B cell (primary cell): ENCODE measurements around the gene ATP5PB. TPM values are rescaled to one million over a fixed set of nuclear protein-coding genes. Genes with fewer than 3 reads are reported as not detected.

ENCODE experiments used
- ATAC-seq: fragments of 200-7000 bp; cut with Tn5 transposase; one replicate; pipeline ENCODE4 v1.10.0; 2021; ENCODE audit warnings: low read depth, mild to moderate bottlenecking, moderate number of reproducible peaks, moderate library complexity
- CTCF ChIA-PET: fragments of 350-600 bp; sonication (Branson Sonifier 250); formaldehyde crosslinking; loops from one replicate; lab custom pipeline; 2021; ENCODE audit warnings: antibody characterized with exemption, inconsistent platforms; lab: Charles Lee
- POLR2A ChIA-PET: fragments of 350-600 bp; sonication (Branson Sonifier 250); formaldehyde crosslinking; loops from one replicate; lab custom pipeline; 2021; ENCODE audit warnings: antibody characterized with exemption; lab: Charles Lee
- DNase-seq: peaks from one replicate; pipeline ENCODE4 v3.0.0; 2013
- H2AFZ ChIP-seq: 2 replicates; pipeline ENCODE4 v1.6.1; 2012; ENCODE audit warnings: mild to moderate bottlenecking, low read depth, low read length; ENCODE audit not compliant: insufficient read depth, poor library complexity, severe bottlenecking
- H3K27ac ChIP-seq, 2 donors: 1 replicate in 1 of 2; 2 replicates in 1 of 2; pipeline ENCODE4 v1.5.1; 2012 to 2013; ENCODE audit warnings: low read length in 2 of 2, mild to moderate bottlenecking in 2 of 2, moderate library complexity in 1 of 2
- H3K27me3 ChIP-seq, 4 experiments: fragments of 200-600 bp in 1 of 4; sonication (generic) in 1 of 4; replicated peaks in 1 of 4; 1 replicate in 2 of 4; 2 replicates in 2 of 4; pipeline versions ENCODE4 v1.6.1 to v1.7.0; 2013 to 2016; ENCODE audit warnings: low read length in 3 of 4, mild to moderate bottlenecking in 2 of 4, mixed read lengths in 1 of 4, moderate library complexity in 1 of 4; ENCODE audit not compliant: insufficient read depth in 4 of 4, control insufficient read depth in 3 of 4; ENCODE audit errors: control extremely low read depth in 1 of 4
- H3K36me3 ChIP-seq, 2 experiments: replicated peaks in 1 of 2; 1 replicate in 1 of 2; 2 replicates in 1 of 2; pipeline versions ENCODE4 v1.6.1 to v1.7.1; 2013; ENCODE audit warnings: low read length in 1 of 2; ENCODE audit not compliant: insufficient read depth in 2 of 2, control insufficient read depth in 1 of 2; ENCODE audit errors: control extremely low read depth in 1 of 2, extremely low read depth in 1 of 2
- H3K4me1 ChIP-seq, 2 donors: fragments of 200-600 bp in 1 of 2; sonication (generic) in 1 of 2; 1 replicate in 1 of 2; 2 replicates in 1 of 2; pipeline versions ENCODE4 v1.5.1 to v1.6.1; 2013 to 2017; ENCODE audit warnings: low read length in 2 of 2; ENCODE audit not compliant: control insufficient read depth in 2 of 2, insufficient read depth in 2 of 2
- H3K4me2 ChIP-seq: replicated peaks from 2 replicates; pipeline ENCODE3; 2012; ENCODE audit warnings: mild to moderate bottlenecking, low read depth, low read length; ENCODE audit not compliant: poor library complexity, severe bottlenecking
- H3K4me3 ChIP-seq, 5 experiments: fragments of 200-600 bp in 1 of 5; sonication (generic) in 1 of 5; 1 replicate in 3 of 5; 2 replicates in 2 of 5; pipeline versions ENCODE4 v1.5.1 to v1.7.0; 2011 to 2016; ENCODE audit warnings: low read length in 4 of 5, mild to moderate bottlenecking in 4 of 5, low read depth in 2 of 5, control low read depth in 1 of 5, moderate library complexity in 1 of 5; ENCODE audit not compliant: insufficient read depth in 1 of 5; ENCODE audit errors: control extremely low read depth in 1 of 5, extremely low read depth in 1 of 5
- H3K79me2 ChIP-seq: fragments of 200-600 bp; sonication (generic); one replicate; pipeline ENCODE4 v1.6.0; 2016; ENCODE audit warnings: low read length; ENCODE audit not compliant: control insufficient read depth, insufficient read depth
- H3K9ac ChIP-seq: fragments of 200-600 bp; sonication (generic); 2 replicates; pipeline ENCODE4 v1.6.1; 2017; ENCODE audit warnings: mild to moderate bottlenecking, low read length, moderate library complexity
- H3K9me3 ChIP-seq, 3 donors: one replicate each; pipeline versions ENCODE4 v1.6.1 to v1.7.1; 2013; ENCODE audit warnings: low read length in 2 of 3; ENCODE audit not compliant: control insufficient read depth in 2 of 3, insufficient read depth in 1 of 3; ENCODE audit errors: control extremely low read depth in 1 of 3
- H4K20me1 ChIP-seq: 2 replicates; pipeline ENCODE4 v1.6.0; 2012; ENCODE audit warnings: mild to moderate bottlenecking, low read length; ENCODE audit not compliant: insufficient read depth, control insufficient read depth, poor library complexity, severe bottlenecking
- H3K27ac Mint-ChIP-seq: one replicate; pipeline ENCODE4 v1.8.0; 2021; ENCODE audit warnings: mixed read lengths
- H3K27me3 Mint-ChIP-seq: one replicate; pipeline ENCODE4 v1.8.0; 2021; ENCODE audit warnings: mixed read lengths
- H3K4me1 Mint-ChIP-seq: one replicate; pipeline ENCODE4 v1.8.0; 2021; ENCODE audit warnings: mixed read lengths
- H3K4me3 Mint-ChIP-seq: one replicate; pipeline ENCODE4 v1.8.0; 2021; ENCODE audit warnings: mixed read lengths
- H3K9me3 Mint-ChIP-seq: one replicate; pipeline ENCODE4 v1.8.0; 2022; ENCODE audit warnings: mixed read lengths; ENCODE audit not compliant: insufficient read depth
- CTCF ChIP-seq: fragments of 200-600 bp; IDR thresholded peaks from one replicate; pipeline ENCODE4 v1.8.0; 2022; ENCODE audit warnings: antibody characterized with exemption, mild to moderate bottlenecking
- EZH2 ChIP-seq: IDR thresholded peaks from 2 replicates; pipeline ENCODE4 v1.6.1; 2012; ENCODE audit warnings: borderline replicate concordance, low read depth, mild to moderate bottlenecking, moderate library complexity, low read length; ENCODE audit not compliant: insufficient read depth, poor library complexity, severe bottlenecking
- WGBS: methylation state at CpG from one replicate; pipeline ENCODE4 v1.1.5; 2013; ENCODE audit warnings: missing lambda C conversion rate; ENCODE audit not compliant: insufficient coverage; 5-methylcytosine and 5-hydroxymethylcytosine counted together
- intact Hi-C: fragments of 100-400 bp; cut with micrococcal nuclease; formaldehyde crosslinking; loops from one replicate; pipeline ENCODE4 v1.10.0; 2022
- polyA plus RNA-seq: library from polyadenylated mRNA; depleted of rRNA; stranded (reverse); fragments of >200 nt; gene quantifications from 2 replicates; pipeline ENCODE4 v1.2.3, GENCODE V29; 2012
- total RNA-seq, 2 donors: library from RNA; stranded (reverse); fragments of 120-200 nt in 1 of 2; gene quantifications; 1 replicate in 1 of 2; 2 replicates in 1 of 2; pipeline versions ENCODE4 v1.2.3 to v1.2.4, GENCODE V29; 2013 to 2022

Gene ATP5PB
- total and polyA plus RNA-seq, 2 donors (not counting 1 experiment from before 2014, with no cell fraction given): 81.2 to 110 TPM

DNA sequence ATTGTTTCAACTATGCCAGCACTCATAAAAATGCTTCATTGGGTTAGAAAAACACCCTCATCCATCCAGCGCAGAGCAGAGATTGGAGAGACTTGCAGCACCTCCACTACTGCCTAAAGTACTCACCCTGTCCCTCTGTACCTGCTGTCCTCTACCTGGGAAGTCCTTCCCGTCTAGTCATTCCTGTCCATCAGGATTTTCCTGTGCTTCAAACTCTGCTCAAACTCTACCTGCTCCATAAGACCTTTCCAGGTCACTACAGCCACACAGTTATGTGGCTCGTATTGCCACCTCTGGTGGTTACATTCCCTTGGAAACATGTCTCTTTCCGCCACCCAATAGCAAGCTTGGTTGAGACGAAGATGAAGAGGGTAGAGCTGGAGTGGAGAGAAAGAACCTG, 28.9 kb upstream of the ATP5PB start:
- H3K36me3 ChIP-seq: peaks cover 0 to 9% of the 10 kb centered on the region in 2 experiments
- H3K4me3 ChIP-seq: no peak overlapping the region
- H3K9me3 Mint-ChIP-seq: no peaks in the 10 kb centered on the region
- H3K4me2 ChIP-seq: no peak overlapping the region
- H3K27ac ChIP-seq: no peak overlapping the region
- peaks cover 4% of the 10 kb centered on the region for H3K4me1 Mint-ChIP-seq
- H3K27ac Mint-ChIP-seq: no peak overlapping the region
- ATAC-seq (no peak), DNase-seq (no peak)
- H2AFZ ChIP-seq: no peak overlapping the region
- POLR2A ChIA-PET: no interaction called here
- WGBS: 58% methylated on average over 3 of the region's 5 CpGs
- intact Hi-C loops: no loop called here
- no peaks in the 10 kb centered on the region for H3K9me3 ChIP-seq
- H3K4me1 ChIP-seq: peaks cover 0 to 6% of the 10 kb centered on the region in 2 donors
- CTCF ChIA-PET: no interaction called here
- H3K27me3 ChIP-seq: no peaks in the 10 kb centered on the region
- no peak overlapping the region for H3K9ac ChIP-seq
- H4K20me1 ChIP-seq: no peaks in the 10 kb centered on the region
- H3K79me2 ChIP-seq: no peaks in the 10 kb centered on the region
- TF ChIP-seq CTCF (no peak), EZH2 (no peak)
- H3K27me3 Mint-ChIP-seq: peaks cover 4% of the 10 kb centered on the region
- H3K4me3 Mint-ChIP-seq: no peak overlapping the region

DNA sequence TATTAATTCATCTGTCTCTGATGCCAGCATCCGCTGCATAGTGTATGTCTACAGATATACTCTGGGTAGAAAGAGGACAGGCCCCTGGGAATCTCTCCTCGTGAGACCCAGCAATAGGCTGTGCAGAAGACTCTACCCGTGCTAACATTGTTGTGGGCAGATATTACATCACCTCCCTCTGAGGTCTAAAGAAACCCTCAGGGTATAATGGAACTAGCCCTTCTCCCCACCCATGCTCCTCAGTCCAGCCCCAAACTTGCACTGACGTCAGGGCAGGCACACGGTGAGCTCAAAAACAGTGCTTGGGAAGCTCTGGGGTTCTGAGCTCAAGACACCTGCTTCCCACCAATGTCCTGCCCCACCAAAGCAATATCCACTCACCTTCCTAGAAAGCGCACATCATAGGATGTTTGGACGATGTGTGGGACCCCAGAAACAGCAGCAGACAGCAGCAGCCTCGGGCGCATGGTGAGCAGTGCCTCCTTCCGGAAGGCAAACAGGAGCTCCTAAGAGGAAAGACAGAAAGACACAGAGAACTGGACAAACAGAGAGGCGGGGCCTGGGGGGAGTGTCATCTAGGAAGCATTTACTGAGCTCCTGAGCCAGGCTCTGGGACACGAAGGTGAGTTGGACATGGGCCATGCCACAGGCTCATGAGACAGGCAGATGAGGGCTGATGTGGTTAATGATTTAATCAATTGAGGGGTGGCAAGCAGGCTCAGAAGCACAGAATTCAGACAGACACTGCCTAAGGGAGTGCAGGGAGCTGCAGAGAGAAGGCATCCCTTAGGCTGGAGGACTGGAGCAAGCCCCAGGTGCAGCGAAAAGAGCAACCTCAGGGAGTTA, 26.5 kb upstream of the ATP5PB start:
- H3K79me2 ChIP-seq: no peaks in the 10 kb centered on the region
- H3K9me3 Mint-ChIP-seq: no peaks in the 10 kb centered on the region
- TF ChIP-seq CTCF (no peak), EZH2 (no peak)
- no peaks in the 10 kb centered on the region for H3K4me1 ChIP-seq
- 89% methylated on average over 11 of the region's 13 CpGs for WGBS
- intact Hi-C loops: no loop called here
- H3K4me2 ChIP-seq: no peak overlapping the region
- no peak for ATAC-seq
- ChIA-PET CTCF (interaction anchor here (0.6 kb wide), 1 partner anchor 511 kb away, joined by 3 read pairs; no protein-coding TSS in a partner anchor), POLR2A (no interaction called here)
- H3K9me3 ChIP-seq: no peaks in the 10 kb centered on the region
- no peak overlapping the region for H3K27ac ChIP-seq
- H3K4me1 Mint-ChIP-seq: no peaks in the 10 kb centered on the region
- H3K27ac Mint-ChIP-seq: no peak overlapping the region
- no peak overlapping the region for H3K4me3 ChIP-seq
- peaks cover 0 to 9% of the 10 kb centered on the region in 2 experiments for H3K36me3 ChIP-seq
- peaks cover 5% of the 10 kb centered on the region for H3K27me3 Mint-ChIP-seq
- H3K27me3 ChIP-seq: no peaks in the 10 kb centered on the region
- no peak overlapping the region for H3K9ac ChIP-seq
- no peaks in the 10 kb centered on the region for H4K20me1 ChIP-seq
- no peak overlapping the region for H3K4me3 Mint-ChIP-seq
- no peak overlapping the region for H2AFZ ChIP-seq
- DNase-seq: no peak
